NCI-H1436 (cell line): ENCODE data around the gene ZBTB12.

Experiments used
- DNase-seq: peaks from one replicate; lab custom pipeline; 2025; lab: John Stamatoyannopoulos, UW

ZBTB12 gene

DNA sequence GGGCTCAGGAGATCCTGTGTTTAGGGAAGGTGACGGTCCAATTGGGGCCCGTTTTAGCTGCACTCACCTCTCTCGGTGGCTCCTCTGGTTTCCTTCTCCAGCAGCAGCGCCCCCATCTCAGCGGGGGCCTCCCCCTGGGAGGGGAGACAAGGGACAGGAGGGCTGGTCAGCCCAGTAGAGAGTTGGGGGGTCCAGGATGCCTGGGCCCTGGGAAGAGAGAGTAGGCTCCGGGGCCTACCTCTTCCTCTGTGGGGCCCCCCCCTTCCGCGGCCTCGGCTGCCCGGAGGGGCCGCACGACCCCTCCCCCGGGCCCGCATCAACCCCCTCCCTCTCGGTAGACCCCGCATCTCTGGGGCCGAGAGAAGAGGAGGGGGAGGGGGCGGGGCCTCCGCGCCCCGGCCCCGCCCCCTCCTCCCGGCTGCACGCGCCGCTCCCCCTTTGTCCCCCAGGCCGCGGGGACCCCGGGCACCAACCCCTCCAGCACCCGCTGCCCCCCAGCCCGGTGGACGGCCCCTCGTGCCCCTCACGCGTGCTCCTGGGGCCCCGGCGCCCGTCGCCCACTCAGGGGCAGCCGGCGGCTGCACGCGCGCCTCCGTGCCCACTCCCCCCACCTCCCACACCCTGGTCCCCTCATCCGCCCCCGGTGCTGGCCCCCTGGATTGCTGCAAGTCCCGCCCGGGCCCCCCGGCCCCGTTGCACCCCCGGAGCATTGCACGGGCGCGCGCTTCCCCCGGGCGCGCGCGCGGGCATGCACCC, 4.9 kb downstream of the ZBTB12 start:
- no peak for DNase-seq

DNA sequence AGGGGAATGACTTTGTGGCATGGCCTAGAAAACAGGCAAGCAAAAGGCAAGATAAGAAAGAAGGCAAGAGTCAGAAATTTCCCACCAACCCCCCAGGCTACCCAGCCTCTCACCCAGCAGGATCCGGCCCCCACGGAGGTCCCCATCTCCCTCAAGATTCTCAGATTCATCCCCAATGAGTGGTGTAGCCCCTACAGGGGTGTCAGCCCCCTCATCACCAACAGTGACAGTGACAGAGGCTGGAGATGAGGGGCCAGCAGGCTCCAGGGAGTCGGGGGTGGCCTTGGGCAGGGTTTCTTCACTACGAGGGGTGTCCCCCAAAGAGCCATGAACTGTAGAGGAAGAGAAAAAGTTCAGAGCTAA, 5.4 kb downstream of the ZBTB12 start:
- no peak for DNase-seq

DNA sequence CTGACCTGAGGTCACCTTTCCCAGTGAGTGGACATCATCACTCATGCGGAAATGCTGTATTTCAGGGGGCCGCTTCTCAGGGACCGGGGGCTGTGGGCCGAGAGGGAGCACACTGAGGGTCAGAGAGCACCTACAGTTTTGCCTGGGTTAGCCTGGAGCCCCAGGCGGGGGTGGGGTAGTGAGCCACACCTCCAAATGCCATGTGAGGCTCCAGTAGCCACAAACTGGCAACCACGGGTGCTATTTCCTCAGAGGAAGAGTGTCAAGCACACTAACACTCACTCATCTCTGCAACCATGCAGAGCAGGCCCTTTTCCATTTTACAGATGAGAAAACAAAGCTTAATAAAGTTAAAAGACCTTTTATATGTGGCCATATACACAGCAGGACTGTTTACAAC, 9.1 kb downstream of the ZBTB12 start:
- DNase-seq: no peak

DNA sequence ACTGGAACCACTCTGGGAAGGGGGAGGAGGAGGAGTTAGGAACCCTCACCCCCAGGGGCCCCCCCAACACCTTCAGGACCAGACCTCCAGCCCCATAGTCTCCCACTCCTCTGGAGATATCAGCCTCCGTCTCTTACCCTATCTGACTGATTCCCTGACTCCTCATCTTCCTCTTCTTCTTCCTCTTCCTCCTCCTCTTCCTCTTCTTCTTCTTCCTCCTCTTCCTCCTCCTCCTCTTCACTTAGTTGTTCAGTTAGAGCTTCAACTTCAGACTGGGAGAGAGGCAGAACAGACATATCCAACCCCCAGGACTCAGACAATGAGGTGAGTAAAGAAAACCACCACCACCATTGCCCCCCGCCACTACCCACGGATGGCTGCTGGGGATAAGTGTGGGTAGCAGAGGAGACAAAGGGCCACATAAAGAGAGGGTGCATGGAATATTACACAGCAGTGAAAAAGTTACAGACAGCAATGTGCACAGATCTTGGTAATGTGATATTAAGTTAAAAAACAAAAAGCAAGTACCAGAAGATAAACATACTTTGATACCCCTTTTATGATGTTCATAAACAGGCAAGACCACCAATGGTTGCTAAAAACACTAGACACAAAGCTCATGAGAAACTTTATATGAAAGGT, 12.4 kb downstream of the ZBTB12 start:
- no peak for DNase-seq

DNA sequence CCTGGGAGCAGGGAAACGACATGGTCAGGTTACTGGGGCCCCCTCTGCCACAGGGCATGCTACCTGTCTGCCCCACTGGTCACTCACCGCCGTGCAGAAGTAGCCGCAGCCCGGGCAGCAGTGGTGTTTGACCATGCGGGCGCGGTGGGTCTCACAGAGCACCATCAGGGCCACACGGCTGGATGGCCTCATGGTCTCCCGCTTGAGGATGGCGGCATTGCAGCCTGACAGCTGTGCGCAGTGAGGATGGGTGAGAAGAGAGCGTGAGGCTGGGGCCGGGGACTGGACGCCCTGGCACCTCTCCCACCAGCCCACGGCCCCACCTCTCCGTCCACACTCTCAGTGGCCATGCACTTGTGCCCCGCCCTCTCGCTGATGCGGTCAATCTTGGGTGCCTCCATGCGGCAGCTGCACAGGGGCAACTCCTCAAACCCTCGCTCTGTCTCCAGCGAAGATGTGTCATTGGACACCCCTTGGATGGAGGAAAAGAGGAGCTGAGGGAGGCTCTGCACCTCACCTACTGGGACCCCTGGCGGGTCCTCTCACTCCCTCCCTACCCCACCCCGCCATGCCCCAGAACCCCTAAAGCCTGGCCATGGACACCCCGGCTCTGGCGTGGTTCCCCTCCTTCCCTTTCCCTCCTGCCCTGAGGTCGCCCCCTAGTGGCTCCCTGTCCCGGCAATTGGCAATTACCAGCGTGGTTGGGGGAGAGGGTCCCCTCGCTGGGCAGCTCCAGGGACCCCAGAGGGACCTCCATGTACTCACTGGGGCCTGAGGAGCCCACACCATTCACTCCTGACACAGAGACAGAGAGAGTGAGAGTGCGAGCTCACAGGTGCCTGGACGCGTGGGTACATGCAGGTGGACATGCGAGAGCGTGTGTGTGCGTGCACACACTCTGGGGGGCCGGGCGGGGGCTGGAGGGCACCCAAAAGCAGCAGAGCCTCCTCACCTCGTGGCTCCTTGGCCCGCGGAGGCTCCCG, 13.3 kb downstream of the ZBTB12 start:
- DNase-seq: no peak

DNA sequence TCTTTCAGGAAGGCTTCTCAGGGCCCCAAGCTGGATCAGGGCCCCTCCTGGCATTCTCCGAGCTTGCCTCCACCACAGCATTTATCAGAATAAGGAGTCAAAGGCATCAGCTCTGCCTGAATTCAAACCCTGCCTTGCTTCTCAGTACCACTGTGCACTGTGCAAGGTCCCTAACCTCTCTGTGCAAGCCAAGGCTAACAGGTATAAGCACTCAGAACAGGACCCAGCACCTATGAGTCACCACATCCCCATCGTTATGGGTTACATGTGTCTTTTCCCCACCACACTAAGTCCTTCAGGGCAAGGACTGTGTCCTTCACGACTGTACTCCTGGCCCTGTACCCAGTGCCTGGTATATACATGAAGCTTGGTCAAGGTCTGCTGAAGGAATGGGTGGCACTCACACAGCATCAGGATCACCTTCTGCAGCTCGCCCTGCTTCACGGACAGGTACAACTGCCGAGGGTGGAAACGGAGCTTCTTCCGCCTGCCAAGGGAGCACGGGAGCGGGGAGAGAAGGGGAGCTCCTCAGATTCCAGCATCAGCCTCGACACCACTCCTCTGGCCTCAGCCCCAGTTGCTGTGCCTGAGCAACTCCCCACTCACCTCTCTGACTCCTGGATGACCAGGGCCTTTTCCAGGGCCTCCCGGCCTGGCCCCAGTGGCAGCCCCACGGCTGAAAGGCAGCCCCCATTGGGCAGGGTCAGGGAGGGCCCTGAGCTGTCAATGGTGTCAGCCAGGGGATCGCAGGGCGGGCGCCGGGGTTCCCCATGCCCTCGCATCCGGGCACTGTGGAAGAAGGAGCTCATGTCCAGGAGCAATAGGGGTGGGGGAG, 14.5 kb downstream of the ZBTB12 start:
- no peak for DNase-seq

DNA sequence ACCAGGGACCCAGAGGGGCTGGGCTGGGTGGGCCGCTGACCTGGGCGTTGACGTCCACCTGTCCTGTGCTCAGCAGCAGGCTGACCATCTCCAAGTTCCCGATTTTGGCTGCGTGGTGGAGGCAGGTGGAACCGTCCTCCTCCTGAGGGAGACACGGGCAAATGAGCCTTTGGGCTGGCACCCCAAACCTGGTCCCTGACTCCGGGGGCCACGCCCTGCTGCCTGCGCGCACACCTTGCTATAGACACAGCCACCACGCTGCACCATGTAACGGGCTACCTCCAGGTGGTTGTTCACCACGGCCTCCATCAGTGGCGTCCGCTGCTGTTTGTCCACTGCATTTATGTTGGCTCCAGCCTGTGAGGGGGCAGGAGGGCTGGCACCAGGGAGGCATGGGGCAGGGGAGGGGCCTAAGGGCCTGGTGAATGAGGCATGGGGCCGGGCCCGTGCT, 15.3 kb downstream of the ZBTB12 start:
- DNase-seq: no peak

DNA sequence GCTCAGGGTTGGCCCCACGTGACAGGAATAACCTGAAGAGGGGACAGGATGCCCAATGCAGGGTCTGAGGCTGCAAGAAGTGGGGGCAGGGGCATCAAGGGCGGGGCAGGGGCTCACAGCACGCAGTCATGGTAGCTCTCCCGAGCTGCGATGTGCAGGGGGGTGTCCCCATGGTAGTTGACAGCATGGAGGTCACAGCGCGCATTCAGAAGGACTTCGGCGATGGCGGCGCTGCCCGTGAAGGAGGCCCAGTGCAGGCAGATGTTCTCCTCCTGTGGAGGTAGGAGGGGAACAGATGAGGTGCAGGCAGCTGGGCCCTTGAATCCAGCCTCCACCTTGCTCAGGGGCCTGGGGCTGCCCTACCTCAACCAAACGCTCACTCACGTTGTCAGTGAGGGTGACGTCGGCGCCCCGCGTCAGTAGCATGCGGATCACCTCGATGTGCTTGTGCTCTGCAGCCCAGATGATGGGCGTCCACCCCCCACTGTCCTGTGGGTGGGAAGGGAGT, 17.3 kb downstream of the ZBTB12 start:
- no peak for DNase-seq

DNA sequence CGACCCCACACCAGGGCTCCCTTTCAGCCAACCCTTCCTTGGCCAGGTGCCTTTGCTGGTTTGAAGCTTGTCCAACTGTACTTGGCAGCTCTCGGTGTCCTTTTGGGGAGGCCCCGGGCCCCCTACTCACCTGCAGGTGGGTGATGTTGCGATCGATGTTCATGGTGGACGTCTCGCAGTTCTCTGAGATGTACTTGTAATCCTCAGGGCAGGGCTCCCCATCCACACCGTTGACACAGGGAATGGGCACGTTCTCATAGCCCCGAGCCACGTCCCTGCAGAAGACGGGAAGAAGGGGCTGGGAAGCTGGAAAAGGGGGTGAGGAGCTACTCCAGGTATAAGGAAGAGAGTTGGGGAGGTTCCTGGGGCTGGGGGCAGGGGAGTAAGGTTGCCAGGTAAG, 18.2 kb downstream of the ZBTB12 start:
- DNase-seq: no peak

DNA sequence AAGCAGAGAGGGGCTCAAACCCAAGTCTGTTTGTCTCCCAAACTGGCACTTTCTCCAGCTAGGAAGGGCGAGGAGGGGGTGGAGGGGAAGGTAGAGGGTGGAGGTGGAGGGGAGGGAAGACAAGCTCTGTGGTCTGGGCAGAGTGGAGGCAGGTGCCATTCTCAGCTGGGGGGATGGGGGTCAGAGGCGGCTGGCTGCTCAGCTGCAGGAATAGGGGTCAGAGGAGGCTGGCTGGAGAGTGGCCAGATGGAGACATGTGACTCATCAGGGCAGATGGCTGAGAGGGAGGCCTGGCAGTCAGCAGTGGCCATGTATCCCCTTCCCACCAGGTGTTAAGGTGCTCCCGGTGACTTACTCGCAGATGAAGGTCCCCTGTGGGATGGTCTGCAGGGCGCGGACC, 19.5 kb downstream of the ZBTB12 start:
- no peak for DNase-seq

DNA sequence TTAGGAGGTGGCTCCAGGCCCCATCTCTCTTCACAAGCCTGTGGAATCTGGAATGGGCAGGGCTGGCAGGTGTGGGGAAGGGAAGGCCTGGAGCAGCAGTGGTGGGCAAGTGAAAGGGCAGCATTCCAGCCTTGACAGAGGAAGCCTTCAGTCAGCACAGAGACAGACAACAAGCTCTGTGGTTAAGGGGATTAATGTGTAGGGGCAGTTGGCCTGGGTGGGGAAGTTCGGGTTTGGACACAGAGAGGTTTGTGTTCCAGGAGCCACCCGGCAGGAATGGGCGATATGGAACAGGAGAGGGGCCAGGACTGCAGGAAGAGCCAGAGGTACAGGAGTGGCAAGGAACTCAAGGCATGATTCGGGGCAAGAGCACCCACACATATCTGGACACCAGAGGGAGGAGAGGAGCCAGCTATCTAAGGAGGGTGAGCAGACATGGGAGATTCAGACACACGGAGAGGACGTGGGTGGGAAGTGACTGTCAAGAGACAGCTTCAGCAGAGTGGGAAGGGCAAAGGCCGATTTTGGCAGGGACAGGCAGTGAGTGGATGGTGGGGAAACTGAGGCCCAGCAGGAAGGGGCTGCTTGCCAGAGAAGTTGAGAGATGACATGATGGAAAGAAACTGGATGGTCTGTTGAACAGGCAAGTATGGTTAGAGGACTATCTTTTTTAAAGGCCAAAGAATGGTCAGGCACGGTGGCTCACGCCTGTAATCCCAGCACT, 20.6 kb downstream of the ZBTB12 start:
- no peak for DNase-seq

DNA sequence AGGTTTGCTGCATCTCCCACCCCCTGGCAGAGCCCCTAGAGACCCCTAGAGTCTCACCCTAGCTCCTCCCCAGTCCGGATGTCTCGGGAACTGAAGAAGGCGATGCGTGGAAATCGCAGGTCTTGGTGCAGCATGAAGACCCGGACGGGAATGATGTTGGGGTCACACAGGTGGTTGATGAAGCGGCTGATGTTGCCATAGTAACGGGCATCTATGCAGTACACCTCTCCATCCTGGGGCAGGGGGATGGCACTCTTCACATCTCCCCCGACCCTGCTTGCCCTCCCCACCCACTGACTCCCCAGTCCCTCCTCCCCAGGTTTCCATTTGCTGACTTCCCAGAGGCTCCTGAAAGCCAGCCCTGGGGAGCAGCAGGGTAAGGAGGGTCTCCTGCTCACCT, 21.3 kb downstream of the ZBTB12 start:
- DNase-seq: no peak

DNA sequence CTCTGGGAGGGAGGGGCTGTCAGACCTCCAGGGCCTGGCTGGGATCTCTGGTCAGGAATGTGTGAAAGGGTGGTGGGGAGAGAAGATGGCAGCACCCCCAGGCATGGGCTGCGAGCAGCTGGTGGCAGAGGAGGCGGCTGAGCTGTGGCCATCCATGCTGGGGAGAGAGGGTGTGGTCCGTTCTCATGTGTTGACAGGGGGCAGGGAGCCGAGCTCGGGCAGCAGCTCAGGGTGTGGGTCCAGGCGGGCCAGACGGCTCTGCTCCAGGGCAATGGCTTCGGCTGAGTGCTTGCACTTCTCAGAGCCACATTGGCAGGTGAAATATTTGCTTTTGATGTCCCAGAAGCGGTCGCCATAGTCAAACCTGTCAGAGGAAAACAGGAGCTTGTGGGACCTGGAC, 22.0 kb downstream of the ZBTB12 start:
- DNase-seq: no peak

DNA sequence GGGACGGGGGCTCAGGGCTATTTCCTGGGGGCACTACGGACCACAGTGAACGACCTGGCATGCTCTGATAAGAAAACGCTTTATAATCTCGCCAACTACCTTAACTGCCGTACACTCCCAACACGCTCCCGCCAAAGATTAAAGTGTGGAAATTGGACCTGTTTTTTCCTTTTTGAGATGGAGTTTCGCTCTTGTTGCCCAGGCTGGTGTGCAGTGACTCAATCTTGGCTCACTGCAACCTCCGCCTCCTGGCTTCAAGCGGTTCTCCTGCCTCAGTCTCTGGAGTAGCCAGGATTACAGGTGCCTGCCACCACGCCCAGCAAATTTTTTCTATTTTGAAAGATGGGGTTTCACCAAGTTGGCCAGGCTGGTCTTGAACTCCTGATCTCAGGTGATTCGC, 22.7 kb downstream of the ZBTB12 start:
- DNase-seq: no peak

DNA sequence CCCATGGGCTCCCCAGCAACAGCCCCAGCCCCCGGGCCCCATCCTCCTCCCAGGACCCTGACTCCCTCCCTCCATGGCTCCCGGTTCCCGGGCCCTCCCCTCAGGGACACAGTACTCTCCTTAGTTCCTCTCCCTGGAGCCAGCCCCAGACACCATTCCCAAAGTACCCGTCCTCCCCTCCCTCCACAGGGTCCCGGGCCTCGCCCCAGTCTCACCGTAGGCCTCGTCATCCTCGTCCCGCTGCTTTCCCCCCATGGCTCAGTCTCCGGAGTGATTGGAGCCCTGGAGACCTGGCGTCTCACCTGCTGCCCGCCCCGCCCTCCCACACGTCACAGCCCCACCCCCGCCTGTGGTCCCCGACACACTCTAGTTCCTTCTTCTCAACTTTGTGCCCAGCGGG, 23.2 kb downstream of the ZBTB12 start, which contains the start of gene SLC44A4:
TSS of gene SLC44A4 (minus strand) at position 272 of the 400 bp plus-strand sequence. CDS start at position 255, 17 bp downstream.
- DNase-seq: no peak

DNA sequence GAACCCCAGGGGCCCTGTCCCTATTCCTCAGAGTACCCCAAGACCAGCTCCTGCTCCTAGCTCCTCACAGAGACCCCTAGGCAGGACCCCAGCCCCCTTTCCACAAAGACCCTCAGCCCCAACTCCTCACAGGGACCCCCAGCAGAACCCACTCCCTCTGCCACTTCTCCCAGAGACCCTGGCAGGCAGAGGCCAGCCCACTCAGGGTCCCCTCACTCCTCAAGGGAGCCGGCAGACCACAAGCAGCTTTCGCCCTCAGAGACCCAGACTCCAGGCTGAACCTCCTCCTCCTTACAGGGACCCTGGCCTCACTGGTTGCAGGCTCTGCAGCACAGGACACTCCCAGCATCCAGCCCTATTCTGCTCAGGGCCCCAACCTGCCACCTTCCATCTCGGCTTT, 23.7 kb downstream of the ZBTB12 start:
- DNase-seq: no peak

DNA sequence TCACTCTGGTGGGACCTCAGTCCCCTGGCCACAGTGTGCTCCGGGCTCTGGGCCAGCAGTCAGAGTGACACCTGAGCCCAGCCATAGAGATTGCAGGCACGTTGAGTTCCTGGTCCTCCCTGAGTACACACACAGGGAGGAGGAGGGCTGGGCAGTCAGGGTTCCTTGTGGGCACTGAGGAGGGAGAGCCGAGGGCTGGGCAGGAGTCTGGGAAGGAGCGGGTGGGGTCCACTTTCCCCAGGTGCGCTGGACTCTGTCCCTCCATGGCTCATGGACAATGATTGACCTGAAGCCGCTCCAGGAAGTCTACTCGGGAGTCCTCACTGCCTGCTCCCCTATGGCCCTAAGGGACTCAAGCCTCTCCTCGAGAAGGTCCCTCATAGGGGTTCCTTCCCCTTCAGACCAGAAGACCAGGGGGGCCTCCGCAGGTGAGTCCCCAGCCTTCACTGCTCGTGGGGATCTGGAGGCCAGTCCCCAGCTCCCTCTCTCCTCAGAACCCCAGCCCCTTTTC, 24.2 kb downstream of the ZBTB12 start:
- no peak for DNase-seq

DNA sequence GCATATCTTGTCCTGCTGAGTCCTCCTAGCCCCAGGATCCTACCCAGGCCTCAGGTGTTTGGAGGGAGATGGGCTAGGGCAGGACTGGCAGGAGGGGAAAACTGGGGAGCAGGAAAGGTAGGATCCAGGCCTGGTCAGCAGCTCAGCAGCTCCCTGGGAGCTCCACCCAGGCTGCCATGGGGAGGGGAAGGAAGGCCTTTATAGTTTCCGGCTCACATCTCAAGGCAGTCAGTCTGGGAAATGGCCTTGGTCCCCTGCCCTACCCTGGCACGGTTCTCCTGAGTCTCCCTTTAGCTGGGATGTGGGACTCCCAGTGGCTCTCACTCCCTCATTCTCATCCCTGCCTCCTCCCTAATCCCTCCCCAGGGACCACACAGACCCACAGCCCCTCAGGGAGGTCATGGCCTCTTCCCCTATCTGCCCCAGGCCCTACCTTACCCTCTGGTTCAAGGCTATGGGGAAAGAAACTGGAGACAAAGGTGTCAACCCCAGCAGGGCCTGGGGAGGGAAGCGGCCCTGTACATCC, 24.7 kb downstream of the ZBTB12 start:
- no peak for DNase-seq

DNA sequence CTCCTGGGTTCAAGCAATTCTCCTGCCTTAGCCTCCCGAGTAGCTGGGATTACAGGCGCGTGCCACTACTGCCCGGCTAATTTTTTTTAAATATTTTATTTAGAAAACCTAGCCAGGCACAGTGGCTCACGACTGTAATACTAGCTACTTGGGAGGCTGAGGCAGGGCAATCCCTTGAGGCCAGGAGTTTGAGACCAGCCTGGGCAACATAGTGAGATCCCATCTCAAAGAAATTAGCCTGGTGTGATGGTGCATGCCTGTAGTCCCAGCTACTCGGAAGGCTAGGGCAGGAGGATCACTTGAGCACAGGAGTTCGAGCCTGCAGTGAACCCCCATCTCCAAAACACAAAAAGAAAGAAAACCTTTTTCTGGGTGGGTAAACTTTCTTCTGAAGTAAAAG, 25.5 kb downstream of the ZBTB12 start:
- DNase-seq: no peak

DNA sequence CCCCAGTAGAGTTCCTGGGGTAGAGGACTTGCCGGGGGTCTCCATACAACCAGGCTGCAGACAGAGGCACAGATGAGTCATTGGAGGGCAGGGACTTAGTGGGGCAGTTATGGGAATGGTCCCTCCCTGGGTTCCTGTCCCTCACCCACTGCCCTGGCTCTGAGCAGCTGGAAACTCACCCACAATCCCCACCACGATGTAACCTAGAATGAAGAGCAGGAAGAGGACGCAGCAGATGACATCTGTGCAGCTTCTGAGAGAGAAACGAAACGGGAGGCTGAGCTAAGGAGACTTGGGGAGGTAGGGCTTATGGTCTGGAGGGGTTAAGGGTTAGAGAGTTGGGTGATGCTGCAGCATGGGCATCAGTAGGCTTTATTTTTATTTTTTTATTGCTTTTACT, 26.0 kb downstream of the ZBTB12 start:
- DNase-seq: no peak
